HG03521 (cell line): ENCODE measurements around the gene TRIM2.
A peak's percentile ranks its signal among the peaks of the same experiment; 100 is the strongest.

Source experiments
- ATAC-seq: cut with Tn5 transposase; IDR thresholded peaks from one replicate; pipeline ENCODE4 v1.9.1; 2021; ENCODE audit warnings: mild to moderate bottlenecking, moderate library complexity; ENCODE audit not compliant: unreplicated experiment

TRIM2 gene

GRCh38 chr4:153246446-153247115, 42.3 kb downstream of the TRIM2 start:
- ATAC-seq: no peak

GRCh38 chr4:153247116-153247490, 42.9 kb downstream of the TRIM2 start:
- ATAC-seq: no peak

- ATAC-seq: no peak
These were observed 44.5 kb downstream of the TRIM2 start for GRCh38 chr4:153248641-153249198.

GRCh38 chr4:153249199-153250041, 45.2 kb downstream of the TRIM2 start:
- peak; percentile 98 for ATAC-seq

- no peak for ATAC-seq
These were observed 47.9 kb downstream of the TRIM2 start for GRCh38 chr4:153252122-153252521.

GRCh38 chr4:153255233-153255632, 51.0 kb downstream of the TRIM2 start:
- ATAC-seq: no peak

GRCh38 chr4:153257151-153257620, 52.9 kb downstream of the TRIM2 start:
- no peak for ATAC-seq

GRCh38 chr4:153257991-153258390, 53.7 kb downstream of the TRIM2 start:
- ATAC-seq: no peak

GRCh38 chr4:153258750-153259149, 54.5 kb downstream of the TRIM2 start:
- no peak for ATAC-seq

- no peak for ATAC-seq
These were observed 55.4 kb downstream of the TRIM2 start for GRCh38 chr4:153259661-153260060.

GRCh38 chr4:153260132-153260531, 55.9 kb downstream of the TRIM2 start:
- ATAC-seq: no peak

- ATAC-seq: no peak
These were observed 56.5 kb downstream of the TRIM2 start for GRCh38 chr4:153260553-153261300.

GRCh38 chr4:153261461-153261860, 57.2 kb downstream of the TRIM2 start:
- ATAC-seq: no peak

GRCh38 chr4:153261914-153262313, 57.7 kb downstream of the TRIM2 start:
- ATAC-seq: no peak

- no peak for ATAC-seq
These were observed 61.2 kb downstream of the TRIM2 start for GRCh38 chr4:153265306-153266047.

GRCh38 chr4:153266988-153267387, 62.7 kb downstream of the TRIM2 start:
- ATAC-seq: no peak

GRCh38 chr4:153267890-153268289, 63.6 kb downstream of the TRIM2 start:
- ATAC-seq: no peak

GRCh38 chr4:153268295-153268694, 64.1 kb downstream of the TRIM2 start:
- no peak for ATAC-seq

- ATAC-seq: no peak
These were observed 65.2 kb downstream of the TRIM2 start for GRCh38 chr4:153269218-153269990.

GRCh38 chr4:153270361-153270760, 66.1 kb downstream of the TRIM2 start:
- no peak for ATAC-seq
